ENCODE measurements around the gene APOBEC3F. TPM values are rescaled to one million over a fixed set of nuclear protein-coding genes. Genes with fewer than 3 reads are reported as not detected.
"Not testable (repeated sequence)": the region's sequence is repeated elsewhere in the genome, so short reads cannot be mapped to it uniquely, and the experiment has no call there.

The APOBEC3F gene
- polyA plus RNA-seq (ENCODE audit: insufficient read length in 3 of 3) = 1 to 10 TPM; 7.6 to 9.7 (median 8.2) TPM
- long read RNA-seq, donor 1, partial matches to known transcripts = 0 of 2 reads
- long read RNA-seq, donor 1, other reads (novel, unspliced or antisense) = 0 of 2 reads
- long read RNA-seq, donor 2, partial matches to known transcripts = 0 of 2 reads
- long read RNA-seq, donor 2, other reads (novel, unspliced or antisense) = 0 of 2 reads
- long read RNA-seq, donor 3, partial matches to known transcripts = 0 of 2 reads
- long read RNA-seq, donor 3, other reads (novel, unspliced or antisense) = 0 of 2 reads
- long read RNA-seq, donor 4, partial matches to known transcripts = 0 of 2 reads
- long read RNA-seq, donor 4, other reads (novel, unspliced or antisense) = 0 of 2 reads
- long read RNA-seq, donor 5, partial matches to known transcripts = 0 of 1 reads
- long read RNA-seq, donor 5, other reads (novel, unspliced or antisense) = 0 of 1 reads
- long read RNA-seq, donor 6, partial matches to known transcripts = 0 of 1 reads
- long read RNA-seq, donor 6, other reads (novel, unspliced or antisense) = 0 of 1 reads
- long read RNA-seq, donor 7 = 0 reads
- long read RNA-seq, donor 8, partial matches to known transcripts = 0 of 4 reads
- long read RNA-seq, donor 8, other reads (novel, unspliced or antisense) = 0 of 4 reads
- long read RNA-seq, donor 9 = 0 reads
- long read RNA-seq, donor 10, partial matches to known transcripts = 0 of 2 reads
- long read RNA-seq, donor 10, other reads (novel, unspliced or antisense) = 0 of 2 reads
- long read RNA-seq, donor 11 = 0 reads
- long read RNA-seq, donor 12 = 0 reads
- long read RNA-seq, donor 13, partial matches to known transcripts = 0 of 3 reads
- long read RNA-seq, donor 13, other reads (novel, unspliced or antisense) = 0 of 3 reads
- long read RNA-seq, donor 14, partial matches to known transcripts = 0 of 1 reads
- long read RNA-seq, donor 14, other reads (novel, unspliced or antisense) = 0 of 1 reads
- long read RNA-seq, donor 15, partial matches to known transcripts = 0 of 1 reads
- long read RNA-seq, donor 15, other reads (novel, unspliced or antisense) = 0 of 1 reads
- long read RNA-seq, donor 16, partial matches to known transcripts = 0 of 1 reads
- long read RNA-seq, donor 16, other reads (novel, unspliced or antisense) = 0 of 1 reads

- peak in 8 of 11 donors; percentile 12 to 34 (median 24) for DNase-seq (ENCODE audit: extremely low read depth in 1 of 11, low read depth in 9 of 11, low spot score in 4 of 11)
These were observed at the start of gene APOBEC3F for GRCh38 chr22:39040538-39041296. APOBEC3F (plus strand) TSS chr22:39040864; CDS start chr22:39040961, 97 bp downstream.

GRCh38 chr22:38992871-38993371, 47.7 kb upstream of the APOBEC3F start:
- not testable (repeated sequence) for DNase-seq (ENCODE audit: extremely low read depth in 1 of 11, low read depth in 9 of 11, low spot score in 4 of 11)

- DNase-seq (ENCODE audit: extremely low read depth in 1 of 11, low read depth in 9 of 11, low spot score in 4 of 11) = no peak
These were observed 44.6 kb upstream of the APOBEC3F start for GRCh38 chr22:38996105-38996504.

GRCh38 chr22:38997518-38997917, 43.1 kb upstream of the APOBEC3F start:
- DNase-seq (ENCODE audit: extremely low read depth in 1 of 11, low read depth in 9 of 11, low spot score in 4 of 11) = no peak

GRCh38 chr22:39003165-39003638, 37.5 kb upstream of the APOBEC3F start:
- DNase-seq (ENCODE audit: extremely low read depth in 1 of 11, low read depth in 9 of 11, low spot score in 4 of 11) = peak in 8 of 11 donors; percentile 63 to 77 (median 71)

GRCh38 chr22:39007177-39007576, 33.5 kb upstream of the APOBEC3F start:
- DNase-seq (ENCODE audit: extremely low read depth in 1 of 11, low read depth in 9 of 11, low spot score in 4 of 11) = no peak

- not testable (repeated sequence) for DNase-seq (ENCODE audit: extremely low read depth in 1 of 11, low read depth in 9 of 11, low spot score in 4 of 11)
These were observed 32.3 kb upstream of the APOBEC3F start for GRCh38 chr22:39008271-39008850.

- DNase-seq (ENCODE audit: extremely low read depth in 1 of 11, low read depth in 9 of 11, low spot score in 4 of 11) = no peak
These were observed 29.7 kb upstream of the APOBEC3F start for GRCh38 chr22:39010946-39011345.

GRCh38 chr22:39012533-39013511, 27.8 kb upstream of the APOBEC3F start:
- DNase-seq (ENCODE audit: extremely low read depth in 1 of 11, low read depth in 9 of 11, low spot score in 4 of 11) = no peak

- not testable (repeated sequence) for DNase-seq (ENCODE audit: extremely low read depth in 1 of 11, low read depth in 9 of 11, low spot score in 4 of 11)
These were observed 27.1 kb upstream of the APOBEC3F start for GRCh38 chr22:39013561-39013941.

- DNase-seq (ENCODE audit: extremely low read depth in 1 of 11, low read depth in 9 of 11, low spot score in 4 of 11) = peak in 7 of 11 donors; percentile 29 to 56 (median 44)
These were observed 26.5 kb upstream of the APOBEC3F start, which contains the start of gene APOBEC3C for GRCh38 chr22:39013942-39014722. APOBEC3C (plus strand) TSS chr22:39014257; CDS start chr22:39014363, 106 bp downstream.

- not testable (repeated sequence) for DNase-seq (ENCODE audit: extremely low read depth in 1 of 11, low read depth in 9 of 11, low spot score in 4 of 11)
These were observed 25.9 kb upstream of the APOBEC3F start for GRCh38 chr22:39014723-39015121.

- DNase-seq (ENCODE audit: extremely low read depth in 1 of 11, low read depth in 9 of 11, low spot score in 4 of 11) = no peak
These were observed 24.1 kb upstream of the APOBEC3F start for GRCh38 chr22:39016592-39016991.

GRCh38 chr22:39017596-39018365, 22.9 kb upstream of the APOBEC3F start:
- no peak for DNase-seq (ENCODE audit: extremely low read depth in 1 of 11, low read depth in 9 of 11, low spot score in 4 of 11)

GRCh38 chr22:39020021-39020651, 20.5 kb upstream of the APOBEC3F start:
- DNase-seq (ENCODE audit: extremely low read depth in 1 of 11, low read depth in 9 of 11, low spot score in 4 of 11) = not testable (repeated sequence)
